ENCODE results near the gene RASGRP1.

Gene RASGRP1

GRCh38 chr15:38535491-38536200 lies 29.0 kb downstream of the RASGRP1 start:
- DNase-seq (ENCODE audit: low read depth): no peak

DNA sequence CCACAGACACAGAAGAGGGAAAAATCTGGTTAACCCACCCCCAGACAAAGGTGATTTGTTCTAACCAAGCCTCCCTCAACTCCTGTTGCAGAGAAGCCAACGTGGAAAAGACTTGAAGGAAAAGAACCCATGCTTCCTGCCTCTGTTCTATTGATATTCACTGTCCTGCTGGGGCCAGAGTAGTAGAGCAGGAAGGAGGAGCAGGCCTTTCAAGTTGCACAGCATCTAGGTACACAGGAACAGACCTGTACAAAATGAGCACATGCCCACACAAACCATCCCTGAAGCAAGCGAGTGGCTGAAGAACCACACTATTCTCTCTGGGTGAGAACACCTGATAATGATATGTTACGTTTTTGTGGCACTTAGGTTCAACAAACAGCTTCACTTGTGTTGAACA lies 29.9 kb downstream of the RASGRP1 start:
- DNase-seq (ENCODE audit: low read depth): no peak

DNA sequence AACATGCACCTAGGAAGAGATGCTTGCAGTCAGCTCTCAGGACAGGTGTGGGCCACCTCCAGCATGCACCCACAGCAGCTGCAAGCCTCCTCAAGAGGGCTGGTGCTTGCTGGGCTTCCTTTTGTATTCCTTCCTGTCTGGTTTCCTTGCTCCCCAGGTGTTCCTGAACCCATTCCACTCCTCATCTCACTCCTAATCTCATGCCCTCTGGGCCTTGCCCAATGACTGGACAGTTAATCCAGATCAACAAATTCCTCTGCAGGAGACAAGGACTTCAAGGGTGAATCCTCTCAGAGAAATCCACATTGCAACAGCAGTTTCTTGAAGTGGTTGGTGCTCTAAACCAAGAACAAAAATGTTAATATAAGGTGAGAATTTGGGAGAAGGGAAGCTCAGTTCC lies 30.7 kb downstream of the RASGRP1 start:
- no peak for DNase-seq (ENCODE audit: low read depth)

- DNase-seq (ENCODE audit: low read depth): no peak
These were observed 31.1 kb downstream of the RASGRP1 start for GRCh38 chr15:38533416-38533915.

GRCh38 chr15:38532728-38533127 lies 31.9 kb downstream of the RASGRP1 start:
- DNase-seq (ENCODE audit: low read depth): no peak

GRCh38 chr15:38531509-38531908 lies 33.1 kb downstream of the RASGRP1 start:
- no peak for DNase-seq (ENCODE audit: low read depth)

- no peak for DNase-seq (ENCODE audit: low read depth)
These were observed 34.5 kb downstream of the RASGRP1 start for GRCh38 chr15:38530113-38530512.

- DNase-seq (ENCODE audit: low read depth): no peak
These were observed 36.3 kb downstream of the RASGRP1 start for GRCh38 chr15:38528294-38528693.

GRCh38 chr15:38526158-38526557 lies 38.5 kb downstream of the RASGRP1 start:
- DNase-seq (ENCODE audit: low read depth): no peak

DNA sequence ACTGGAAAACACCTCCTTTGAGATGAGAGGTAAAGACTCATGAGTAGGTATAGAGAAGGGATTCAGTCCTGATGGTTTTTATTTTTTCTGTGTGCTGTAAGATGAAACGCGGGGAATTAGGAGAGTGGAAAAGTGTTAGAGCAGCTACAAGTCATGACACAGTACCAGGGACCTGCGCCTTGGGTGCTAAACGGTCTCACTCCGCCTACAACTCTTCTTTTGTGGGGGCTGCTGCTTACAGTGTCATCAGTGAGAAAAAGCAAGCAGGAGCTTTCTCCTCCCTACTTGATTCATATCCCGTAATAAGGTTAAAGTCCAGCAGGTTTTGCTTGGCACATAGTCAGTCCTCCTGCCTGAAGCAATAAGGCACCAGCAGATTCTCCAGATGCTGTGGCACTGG lies 39.1 kb downstream of the RASGRP1 start:
- no peak for DNase-seq (ENCODE audit: low read depth)

- no peak for DNase-seq (ENCODE audit: low read depth)
These were observed 40.5 kb downstream of the RASGRP1 start for GRCh38 chr15:38524156-38524555.

DNA sequence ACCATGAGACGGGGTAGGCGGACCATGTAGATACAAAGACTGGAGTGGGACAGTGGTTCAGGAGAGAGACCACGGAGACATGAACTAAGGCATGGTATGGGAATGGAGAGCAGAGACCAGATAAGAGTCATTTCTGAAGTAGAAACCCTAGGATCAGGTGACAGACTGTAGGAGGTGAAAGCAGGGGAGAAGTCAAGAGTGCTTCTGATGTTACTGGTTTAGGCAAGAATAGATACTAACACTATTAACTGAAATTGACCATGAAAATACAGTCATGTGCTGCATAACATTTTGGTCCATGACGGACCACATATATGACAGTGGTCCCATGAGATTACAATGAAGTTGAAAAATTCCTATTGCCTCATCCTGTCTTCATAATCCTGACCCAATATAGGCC lies 41.7 kb downstream of the RASGRP1 start:
- DNase-seq (ENCODE audit: low read depth): no peak

GRCh38 chr15:38521316-38521715 lies 43.3 kb downstream of the RASGRP1 start:
- DNase-seq (ENCODE audit: low read depth): no peak

- no peak for DNase-seq (ENCODE audit: low read depth)
These were observed 44.6 kb downstream of the RASGRP1 start for GRCh38 chr15:38520035-38520434.

GRCh38 chr15:38518084-38518483 lies 46.5 kb downstream of the RASGRP1 start:
- no peak for DNase-seq (ENCODE audit: low read depth)

- no peak for DNase-seq (ENCODE audit: low read depth)
These were observed 47.2 kb downstream of the RASGRP1 start for GRCh38 chr15:38517312-38517975.

- DNase-seq (ENCODE audit: low read depth): no peak
These were observed 48.0 kb downstream of the RASGRP1 start for GRCh38 chr15:38516626-38517025.

GRCh38 chr15:38514601-38515000 lies 50.0 kb downstream of the RASGRP1 start:
- no peak for DNase-seq (ENCODE audit: low read depth)

DNA sequence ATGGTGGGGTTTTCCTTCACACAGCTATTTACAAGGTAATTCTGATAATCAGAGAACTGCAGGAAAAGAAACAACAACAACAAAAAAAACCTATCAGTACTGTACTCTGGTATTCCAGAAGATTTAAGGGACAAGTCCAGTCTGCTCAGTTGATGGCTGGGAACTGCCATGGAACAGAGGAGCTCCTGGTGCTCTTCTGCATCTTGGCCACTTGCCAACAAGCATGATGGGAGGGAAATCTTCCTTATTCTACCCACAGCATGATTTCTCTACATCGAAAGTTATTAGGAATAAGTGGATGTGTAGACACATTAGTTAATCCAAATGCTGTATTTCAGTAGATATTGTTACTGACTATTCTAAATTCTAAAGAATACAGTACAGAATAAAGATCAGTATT lies 51.7 kb downstream of the RASGRP1 start:
- DNase-seq (ENCODE audit: low read depth): no peak

GRCh38 chr15:38509152-38509551 lies 55.5 kb downstream of the RASGRP1 start:
- no peak for DNase-seq (ENCODE audit: low read depth)

DNA sequence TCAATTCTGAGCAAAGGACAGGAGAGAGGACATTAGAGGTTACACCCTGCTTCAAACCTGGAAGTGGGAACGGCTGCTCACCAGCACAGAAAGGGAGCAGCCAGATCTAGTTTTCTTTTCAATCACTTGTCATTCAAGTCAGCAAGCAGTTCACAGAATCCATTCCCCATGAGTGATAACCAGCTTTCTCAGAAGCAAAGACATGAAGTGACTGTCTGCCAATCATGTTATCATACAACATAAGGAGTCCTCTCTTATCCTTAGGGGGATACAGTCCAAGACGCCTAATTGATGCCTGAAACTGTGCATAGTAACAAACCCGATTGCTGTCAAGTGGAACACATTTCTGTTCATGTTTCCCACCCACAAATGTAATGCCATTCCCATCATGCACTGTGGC lies 56.0 kb downstream of the RASGRP1 start:
- DNase-seq (ENCODE audit: low read depth): no peak

DNA sequence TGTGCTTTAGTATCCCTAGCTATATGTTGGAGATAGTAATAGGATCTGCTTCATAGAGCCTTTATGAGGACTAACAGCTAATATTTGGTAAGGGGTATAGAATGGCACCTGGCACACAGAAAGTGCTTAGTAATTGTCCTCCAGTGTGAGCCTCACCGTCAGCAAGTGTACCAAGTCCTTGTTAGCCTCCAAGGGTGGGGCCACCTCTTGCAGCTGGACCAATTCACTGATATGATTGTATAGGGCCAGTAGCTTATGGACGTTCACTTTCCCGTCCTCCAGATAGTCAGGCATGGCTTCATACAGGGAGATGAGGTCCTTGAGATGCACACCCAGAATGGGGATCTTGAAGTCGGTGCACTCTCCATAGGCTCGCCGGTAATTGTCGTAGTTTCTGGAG lies 57.0 kb downstream of the RASGRP1 start:
- no peak for DNase-seq (ENCODE audit: low read depth)

DNA sequence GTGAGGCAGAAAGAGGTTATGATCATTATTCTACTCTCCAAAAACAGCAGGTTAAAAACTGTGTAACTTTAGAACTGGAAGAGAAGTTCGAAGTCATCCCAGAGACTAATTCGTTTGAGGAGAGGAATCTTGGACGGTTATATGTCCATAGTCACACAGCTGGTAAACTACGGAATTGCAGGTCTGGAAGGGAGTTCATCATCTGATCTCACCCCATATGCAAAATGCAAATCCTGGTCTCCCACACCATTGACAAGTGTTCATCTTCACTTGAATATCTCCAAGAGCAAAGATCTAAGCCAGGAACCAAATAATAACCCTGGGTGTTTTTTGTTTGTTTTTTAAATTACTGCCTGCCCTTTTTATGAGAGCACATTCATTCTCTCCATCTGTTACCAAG lies 57.6 kb downstream of the RASGRP1 start:
- no peak for DNase-seq (ENCODE audit: low read depth)
